ENCODE results near the gene KCNE2. TPM values are rescaled to one million over a fixed set of nuclear protein-coding genes. Genes with fewer than 3 reads are reported as not detected.

Gene KCNE2
- polyA plus RNA-seq, 1 donor from 2014 or later, result 0.25 TPM

DNA sequence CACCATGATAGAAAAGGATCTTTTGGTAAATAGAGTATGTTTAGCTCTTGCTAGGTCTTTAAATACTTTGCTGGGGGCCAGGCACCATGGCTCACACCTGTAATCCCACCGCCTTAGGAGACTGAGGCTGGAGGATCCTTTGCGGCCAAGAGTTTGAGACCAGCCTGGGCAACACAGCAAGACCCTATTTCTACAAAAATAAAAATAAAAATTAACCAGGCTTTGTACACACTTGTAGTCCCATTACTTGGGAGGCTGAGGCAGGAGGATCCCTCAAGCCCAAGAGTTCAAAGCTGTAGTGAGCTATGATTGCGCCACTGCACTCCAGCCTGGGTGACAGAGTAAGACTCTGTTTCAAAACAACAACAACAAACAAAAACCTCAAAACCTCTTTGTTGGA, 1.1 kb upstream of the KCNE2 start:
- TF ChIP-seq SMC3 (conservative IDR thresholded peaks at IDR 0.05; ENCODE audit: poor library complexity), result no peak
- TF ChIP-seq, protein P1, sequence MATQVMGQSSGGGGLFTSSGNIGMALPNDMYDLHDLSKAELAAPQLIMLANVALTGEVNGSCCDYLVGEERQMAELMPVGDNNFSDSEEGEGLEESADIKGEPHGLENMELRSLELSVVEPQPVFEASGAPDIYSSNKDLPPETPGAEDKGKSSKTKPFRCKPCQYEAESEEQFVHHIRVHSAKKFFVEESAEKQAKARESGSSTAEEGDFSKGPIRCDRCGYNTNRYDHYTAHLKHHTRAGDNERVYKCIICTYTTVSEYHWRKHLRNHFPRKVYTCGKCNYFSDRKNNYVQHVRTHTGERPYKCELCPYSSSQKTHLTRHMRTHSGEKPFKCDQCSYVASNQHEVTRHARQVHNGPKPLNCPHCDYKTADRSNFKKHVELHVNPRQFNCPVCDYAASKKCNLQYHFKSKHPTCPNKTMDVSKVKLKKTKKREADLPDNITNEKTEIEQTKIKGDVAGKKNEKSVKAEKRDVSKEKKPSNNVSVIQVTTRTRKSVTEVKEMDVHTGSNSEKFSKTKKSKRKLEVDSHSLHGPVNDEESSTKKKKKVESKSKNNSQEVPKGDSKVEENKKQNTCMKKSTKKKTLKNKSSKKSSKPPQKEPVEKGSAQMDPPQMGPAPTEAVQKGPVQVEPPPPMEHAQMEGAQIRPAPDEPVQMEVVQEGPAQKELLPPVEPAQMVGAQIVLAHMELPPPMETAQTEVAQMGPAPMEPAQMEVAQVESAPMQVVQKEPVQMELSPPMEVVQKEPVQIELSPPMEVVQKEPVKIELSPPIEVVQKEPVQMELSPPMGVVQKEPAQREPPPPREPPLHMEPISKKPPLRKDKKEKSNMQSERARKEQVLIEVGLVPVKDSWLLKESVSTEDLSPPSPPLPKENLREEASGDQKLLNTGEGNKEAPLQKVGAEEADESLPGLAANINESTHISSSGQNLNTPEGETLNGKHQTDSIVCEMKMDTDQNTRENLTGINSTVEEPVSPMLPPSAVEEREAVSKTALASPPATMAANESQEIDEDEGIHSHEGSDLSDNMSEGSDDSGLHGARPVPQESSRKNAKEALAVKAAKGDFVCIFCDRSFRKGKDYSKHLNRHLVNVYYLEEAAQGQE (IDR thresholded peaks at IDR 0.05; ENCODE audit: borderline replicate concordance), result no peak
- no peaks in the 10 kb centered on the region for H3K36me3 ChIP-seq (ENCODE audit: insufficient read depth, low read length)
- no peak overlapping the region for H2AFZ ChIP-seq (ENCODE audit: low read depth, low read length)
- H3K9ac ChIP-seq (ENCODE audit: low read length), result no peak overlapping the region
- H3K4me3 ChIP-seq (ENCODE audit: low read length), result no peak overlapping the region
- H3F3A ChIP-seq (ENCODE audit: insufficient read depth, low read length, poor library complexity, severe bottlenecking), result no peaks in the 10 kb centered on the region
- no peak overlapping the region for H3K27ac ChIP-seq (ENCODE audit: low read length)
- H3K79me2 ChIP-seq (replicated peaks; ENCODE audit: insufficient read depth, low read length), result no peaks in the 10 kb centered on the region
- H4K20me1 ChIP-seq (ENCODE audit: insufficient read depth), result no peaks in the 10 kb centered on the region
- no peaks in the 10 kb centered on the region for H3K9me2 ChIP-seq (ENCODE audit: insufficient read depth, low read length)
- no peaks in the 10 kb centered on the region for H3K9me3 ChIP-seq (ENCODE audit: low read length)
- no peak overlapping the region for H3K4me2 ChIP-seq (ENCODE audit: low read length)
- H3K27me3 ChIP-seq (ENCODE audit: insufficient read depth, low read depth, low read length), result no peaks in the 10 kb centered on the region

- no peaks in the 10 kb centered on the region for H3K79me2 ChIP-seq (replicated peaks; ENCODE audit: insufficient read depth, low read length)
Measured at GRCh38 chr21:34364921-34365320, 1.1 kb downstream of the KCNE2 start.

More at GRCh38 chr21:34364921-34365320, 1.1 kb downstream of the KCNE2 start:
- Histone ChIP-seq H3K9me3 (ENCODE audit: low read length) (no peaks in the 10 kb centered on the region), H3K27ac (ENCODE audit: low read length) (no peak overlapping the region), H3K4me2 (ENCODE audit: low read length) (no peak overlapping the region), H3K36me3 (ENCODE audit: insufficient read depth, low read length) (no peaks in the 10 kb centered on the region), H3K9ac (ENCODE audit: low read length) (no peak overlapping the region), H3K9me2 (ENCODE audit: insufficient read depth, low read length) (no peaks in the 10 kb centered on the region), H4K20me1 (ENCODE audit: insufficient read depth) (no peaks in the 10 kb centered on the region), H3F3A (ENCODE audit: insufficient read depth, low read length, poor library complexity, severe bottlenecking) (no peaks in the 10 kb centered on the region), H2AFZ (ENCODE audit: low read depth, low read length) (no peak overlapping the region), H3K27me3 (ENCODE audit: insufficient read depth, low read depth, low read length) (no peaks in the 10 kb centered on the region), H3K4me3 (ENCODE audit: low read length) (no peak overlapping the region)
- TF ChIP-seq SMC3 (conservative IDR thresholded peaks at IDR 0.05; ENCODE audit: poor library complexity) (no peak), CTCF (IDR thresholded peaks at IDR 0.05; ENCODE audit: poor library complexity, severe bottlenecking) (no peak), EP300 (conservative IDR thresholded peaks at IDR 0.05; ENCODE audit: poor library complexity, severe bottlenecking) (no peak), POLR2AphosphoS5 (IDR thresholded peaks at IDR 0.05) (no peak), RAD21 (conservative IDR thresholded peaks at IDR 0.05) (no peak), EZH2 (IDR thresholded peaks at IDR 0.05; ENCODE audit: borderline replicate concordance, insufficient read depth, low read length, poor library complexity, severe bottlenecking) (no peak), MXI1 (conservative IDR thresholded peaks at IDR 0.05; ENCODE audit: poor library complexity, severe bottlenecking) (no peak), TAF1 (IDR thresholded peaks at IDR 0.05; ENCODE audit: low read depth) (no peak)
- TF ChIP-seq, protein P1 (IDR thresholded peaks at IDR 0.05; ENCODE audit: borderline replicate concordance), result no peak
